HCT116 (cell line): Measurements from ENCODE around the gene KCNK18. TPM values are rescaled to one million over a fixed set of nuclear protein-coding genes. Genes with fewer than 3 reads are reported as not detected.

ENCODE experiments used
- CEBPB ChIP-seq: IDR thresholded peaks from 2 replicates; pipeline ENCODE4 v1.6.1; 2012; ENCODE audit warnings: low read depth
- CTCF ChIP-seq, 3 experiments: fragments of 200-600 bp in 1 of 3; sonication (generic) in 1 of 3; IDR thresholded peaks in 2 of 3; conservative IDR thresholded peaks in 1 of 3; 2 replicates each; pipeline ENCODE4 v1.5.1; 2012 to 2017; ENCODE audit warnings: low read depth in 2 of 3, low read length in 2 of 3, antibody characterized with exemption in 1 of 3, borderline replicate concordance in 1 of 3, control low read depth in 1 of 3, mild to moderate bottlenecking in 1 of 3, mixed read lengths in 1 of 3, mixed run types in 1 of 3, moderate library complexity in 1 of 3; ENCODE audit not compliant: insufficient read depth in 1 of 3
- EGR1 ChIP-seq: IDR thresholded peaks from 2 replicates; pipeline ENCODE4 v1.6.1; 2012; ENCODE audit warnings: low read depth
- ELF1 ChIP-seq: IDR thresholded peaks from 2 replicates; pipeline ENCODE4 v1.6.1; 2012; ENCODE audit warnings: low read depth, borderline replicate concordance
- MAX ChIP-seq: IDR thresholded peaks from 2 replicates; pipeline ENCODE4 v1.6.1; 2012
- POLR2A ChIP-seq: IDR thresholded peaks from 2 replicates; pipeline ENCODE4 v1.7.0; 2011; ENCODE audit warnings: borderline replicate concordance; ENCODE audit not compliant: insufficient read depth, insufficient read length; ENCODE audit errors: extremely low read depth
- POLR2AphosphoS5 ChIP-seq: IDR thresholded peaks from 2 replicates; pipeline ENCODE4 v1.6.1; 2011; ENCODE audit warnings: mild to moderate bottlenecking, low read depth, low read length, moderate library complexity
- RAD21 ChIP-seq: IDR thresholded peaks from 2 replicates; pipeline ENCODE4 v1.6.1; 2012; ENCODE audit warnings: low read depth, mild to moderate bottlenecking
- SP1 ChIP-seq: IDR thresholded peaks from 2 replicates; pipeline ENCODE4 v1.6.1; 2012; ENCODE audit warnings: low read depth
- SRF ChIP-seq: IDR thresholded peaks from 2 replicates; pipeline ENCODE4 v1.6.1; 2012; ENCODE audit warnings: low read depth
- YY1 ChIP-seq: IDR thresholded peaks from 2 replicates; pipeline ENCODE4 v1.6.1; 2011; ENCODE audit warnings: low read length, low read depth, moderate library complexity, mild to moderate bottlenecking; ENCODE audit not compliant: insufficient replicate concordance; ENCODE audit errors: extremely low read depth
- ZBTB33 ChIP-seq: IDR thresholded peaks from 2 replicates; pipeline ENCODE4 v1.6.1; 2011; ENCODE audit warnings: mild to moderate bottlenecking, low read length, moderate library complexity; ENCODE audit not compliant: insufficient replicate concordance; ENCODE audit errors: extremely low read depth
- total RNA-seq: library from RNA; stranded (reverse); gene quantifications from one replicate; pipeline ENCODE4 v1.2.1, GENCODE V29; 2021; ENCODE audit not compliant: unreplicated experiment

Gene KCNK18
- total RNA-seq, 1 experiment from 2014 or later = not detected

- no peak for TF ChIP-seq ZBTB33
- TF ChIP-seq ELF1 = peak; percentile 89
- peak; percentile 85 for TF ChIP-seq SRF
- TF ChIP-seq CEBPB = peak; percentile 99
- TF ChIP-seq RAD21 = no peak
- TF ChIP-seq POLR2A = no peak
- TF ChIP-seq EGR1 = 0 out of 2 replicates have a peak, but pooled peaks have one; percentile 28
- TF ChIP-seq MAX = peak; percentile 92
- TF ChIP-seq SP1 = peak; percentile 91
- TF ChIP-seq YY1 = peak; percentile 68
- peak; percentile 66 for TF ChIP-seq POLR2AphosphoS5
- no peak for TF ChIP-seq CTCF (IDR thresholded peaks at IDR 0.05 in 2 of 3, conservative IDR thresholded peaks at IDR 0.05 in 1 of 3; ENCODE audit: borderline replicate concordance in 1 of 3, insufficient read depth in 1 of 3, low read depth in 2 of 3, low read length in 2 of 3)
- TF ChIP-seq, all 23 proteins: peak for 14
These were observed 10.3 kb upstream of the KCNK18 start (continued) for GRCh38 chr10:117186832-117187615.
